HG03469 (cell line): ENCODE measurements around the gene COL4A1.

Experiments
- ATAC-seq: cut with Tn5 transposase; IDR thresholded peaks from one replicate; pipeline ENCODE4 v1.9.1; 2021; ENCODE audit warnings: mild to moderate bottlenecking, moderate library complexity, moderate number of reproducible peaks; ENCODE audit not compliant: unreplicated experiment

The COL4A1 gene

GRCh38 chr13:110208116-110208515 is 98.8 kb downstream of the COL4A1 start:
- no peak for ATAC-seq

- no peak for ATAC-seq
Measured at GRCh38 chr13:110206996-110207395, 100.0 kb downstream of the COL4A1 start.

- no peak for ATAC-seq
Measured at GRCh38 chr13:110206185-110206584, 100.8 kb downstream of the COL4A1 start.

- ATAC-seq: no peak
Measured at GRCh38 chr13:110201114-110201513, 105.8 kb downstream of the COL4A1 start.

- ATAC-seq: no peak
Measured at GRCh38 chr13:110200276-110200870, 106.6 kb downstream of the COL4A1 start.

- ATAC-seq: no peak
Measured at GRCh38 chr13:110199046-110199831, 107.7 kb downstream of the COL4A1 start.

GRCh38 chr13:110197471-110197870 is 109.5 kb downstream of the COL4A1 start:
- ATAC-seq: no peak

GRCh38 chr13:110197026-110197425 is 109.9 kb downstream of the COL4A1 start:
- ATAC-seq: no peak

- ATAC-seq: no peak
Measured at GRCh38 chr13:110195547-110196485, 111.1 kb downstream of the COL4A1 start.

GRCh38 chr13:110194451-110194850 is 112.5 kb downstream of the COL4A1 start:
- ATAC-seq: no peak

- no peak for ATAC-seq
Measured at GRCh38 chr13:110193491-110193890, 113.5 kb downstream of the COL4A1 start.

- ATAC-seq: no peak
Measured at GRCh38 chr13:110192472-110192871, 114.5 kb downstream of the COL4A1 start.

- no peak for ATAC-seq
Measured at GRCh38 chr13:110187641-110188161, 119.3 kb downstream of the COL4A1 start.

- no peak for ATAC-seq
Measured at GRCh38 chr13:110186231-110186855, 120.6 kb downstream of the COL4A1 start.

- no peak for ATAC-seq
Measured at GRCh38 chr13:110185696-110186095, 121.3 kb downstream of the COL4A1 start.

GRCh38 chr13:110183910-110184309 is 123.0 kb downstream of the COL4A1 start:
- no peak for ATAC-seq

- no peak for ATAC-seq
Measured at GRCh38 chr13:110182461-110182860, 124.5 kb downstream of the COL4A1 start.

GRCh38 chr13:110182003-110182402 is 125.0 kb downstream of the COL4A1 start:
- no peak for ATAC-seq

- no peak for ATAC-seq
Measured at GRCh38 chr13:110179857-110180147, 127.2 kb downstream of the COL4A1 start.

GRCh38 chr13:110179116-110179856 is 127.7 kb downstream of the COL4A1 start:
- no peak for ATAC-seq
